NCI-H187 (cell line): ENCODE measurements around the gene MYO10.
"Not testable (repeated sequence)": the region's sequence is repeated elsewhere in the genome, so short reads cannot be mapped to it uniquely, and the experiment has no call there.

Source experiments
- DNase-seq, 2 experiments: peaks; one replicate each; lab custom pipeline; 2025; lab: John Stamatoyannopoulos, UW

Gene MYO10

GRCh38 chr5:16668631-16669030 is 267.5 kb downstream of the MYO10 start:
- DNase-seq: no peak

GRCh38 chr5:16668194-16668593 is 267.9 kb downstream of the MYO10 start:
- DNase-seq: no peak

- DNase-seq: no peak
These were observed 269.1 kb downstream of the MYO10 start for GRCh38 chr5:16666883-16667398.

GRCh38 chr5:16666130-16666882 is 269.8 kb downstream of the MYO10 start:
- DNase-seq: no peak

GRCh38 chr5:16665601-16666000 is 270.5 kb downstream of the MYO10 start:
- DNase-seq: no peak

- DNase-seq: no peak
These were observed 271.7 kb downstream of the MYO10 start for GRCh38 chr5:16664368-16664767.

GRCh38 chr5:16663840-16664239 is 272.2 kb downstream of the MYO10 start:
- no peak for DNase-seq

GRCh38 chr5:16661713-16662112 is 274.4 kb downstream of the MYO10 start:
- no peak for DNase-seq

GRCh38 chr5:16660982-16661381 is 275.1 kb downstream of the MYO10 start:
- no peak for DNase-seq

- no peak for DNase-seq
These were observed 276.6 kb downstream of the MYO10 start for GRCh38 chr5:16659536-16659935.

- no peak for DNase-seq
These were observed 279.4 kb downstream of the MYO10 start for GRCh38 chr5:16656561-16657191.

- DNase-seq: no peak
These were observed 281.3 kb downstream of the MYO10 start for GRCh38 chr5:16654647-16655334.

- not testable (repeated sequence) for DNase-seq
These were observed 287.3 kb downstream of the MYO10 start for GRCh38 chr5:16648739-16649138.

GRCh38 chr5:16644301-16644889 is 291.7 kb downstream of the MYO10 start:
- no peak for DNase-seq

- DNase-seq: no peak
These were observed 293.2 kb downstream of the MYO10 start for GRCh38 chr5:16642867-16643266.

GRCh38 chr5:16639206-16639605 is 296.9 kb downstream of the MYO10 start:
- DNase-seq: no peak

- DNase-seq: no peak
These were observed 307.7 kb downstream of the MYO10 start for GRCh38 chr5:16628376-16628775.

- DNase-seq: no peak
These were observed 309.3 kb downstream of the MYO10 start for GRCh38 chr5:16626696-16627264.

GRCh38 chr5:16625096-16625495 is 311.0 kb downstream of the MYO10 start:
- no peak for DNase-seq

GRCh38 chr5:16619136-16619535 is 317.0 kb downstream of the MYO10 start:
- no peak for DNase-seq

- no peak for DNase-seq
These were observed 317.8 kb downstream of the MYO10 start for GRCh38 chr5:16618138-16618897.
